HCT116 (cell line): ENCODE results near the gene CACNA1C.

Experiments used
- CTCF ChIP-seq, 3 experiments: fragments of 200-600 bp in 1 of 3; sonication (generic) in 1 of 3; IDR thresholded peaks in 2 of 3; conservative IDR thresholded peaks in 1 of 3; 2 replicates each; pipeline ENCODE4 v1.5.1; 2012 to 2017; ENCODE audit warnings: low read depth in 2 of 3, low read length in 2 of 3, antibody characterized with exemption in 1 of 3, borderline replicate concordance in 1 of 3, control low read depth in 1 of 3, mild to moderate bottlenecking in 1 of 3, mixed read lengths in 1 of 3, mixed run types in 1 of 3, moderate library complexity in 1 of 3; ENCODE audit not compliant: insufficient read depth in 1 of 3
- ELF1 ChIP-seq: IDR thresholded peaks from 2 replicates; pipeline ENCODE4 v1.6.1; 2012; ENCODE audit warnings: low read depth, borderline replicate concordance
- EZH2phosphoT487 ChIP-seq: fragments of 200-600 bp; IDR thresholded peaks from 2 replicates; pipeline ENCODE4 v1.6.1; 2018; ENCODE audit warnings: antibody characterized with exemption, borderline replicate concordance
- SP1 ChIP-seq: IDR thresholded peaks from 2 replicates; pipeline ENCODE4 v1.6.1; 2012; ENCODE audit warnings: low read depth

GRCh38 chr12:2501464-2502191 lies 448.8 kb downstream of the CACNA1C start:
- TF ChIP-seq CTCF (IDR thresholded peaks at IDR 0.05 in 2 of 3, conservative IDR thresholded peaks at IDR 0.05 in 1 of 3; ENCODE audit: borderline replicate concordance in 1 of 3, insufficient read depth in 1 of 3, low read depth in 2 of 3, low read length in 2 of 3) = no peak
- no peak for TF ChIP-seq SP1
- TF ChIP-seq ELF1 = no peak
- no peak for TF ChIP-seq EZH2phosphoT487
